Keratinocyte (primary cell): ENCODE results near the gene KANTR. TPM values are rescaled to one million over a fixed set of nuclear protein-coding genes. Genes with fewer than 3 reads are reported as not detected.

Source experiments
- DNase-seq: peaks from one replicate; pipeline ENCODE4 v3.0.0-alpha.2; 2011; ENCODE audit warnings: low read depth, missing footprints, low spot score
- FAIRE-seq: peaks from 2 replicates; lab custom pipeline; 2011; peaks lifted over from hg19 to GRCh38; lab: Jason Lieb, UNC
- H2AFZ ChIP-seq: 2 replicates; pipeline ENCODE4 v1.6.0; 2012; ENCODE audit warnings: low read length, control low read depth, inconsistent platforms; ENCODE audit not compliant: control insufficient read depth
- H3K27ac ChIP-seq: 2 replicates; pipeline ENCODE4 v1.5.1; 2011; ENCODE audit warnings: low read length; ENCODE audit not compliant: control insufficient read depth, insufficient read depth
- H3K27me3 ChIP-seq: 3 replicates; pipeline ENCODE4 v1.6.0; 2011; ENCODE audit warnings: low read length; ENCODE audit not compliant: control insufficient read depth, insufficient read depth; ENCODE audit errors: extremely low read depth
- H3K36me3 ChIP-seq, 2 experiments: 2 replicates in 1 of 2; 3 replicates in 1 of 2; pipeline ENCODE4 v1.5.1; 2011; ENCODE audit warnings: low read length in 2 of 2, mild to moderate bottlenecking in 1 of 2; ENCODE audit not compliant: control insufficient read depth in 2 of 2, insufficient read depth in 2 of 2; ENCODE audit errors: extremely low read depth in 1 of 2
- H3K4me1 ChIP-seq: 3 replicates; pipeline ENCODE4 v1.5.1; 2011; ENCODE audit warnings: low read length; ENCODE audit not compliant: control insufficient read depth, insufficient read depth; ENCODE audit errors: extremely low read depth
- H3K4me2 ChIP-seq: 3 replicates; pipeline ENCODE4 v1.6.0; 2011; ENCODE audit warnings: low read depth, low read length; ENCODE audit not compliant: control insufficient read depth, insufficient read depth; ENCODE audit errors: extremely low read depth
- H3K4me3 ChIP-seq, 3 experiments: fragments of 200-600 bp in 1 of 3; sonication (generic) in 1 of 3; 2 replicates in 2 of 3; 3 replicates in 1 of 3; pipeline ENCODE4 v1.5.1; 2011 to 2016; ENCODE audit warnings: low read length in 3 of 3, mild to moderate bottlenecking in 3 of 3, control low read depth in 2 of 3, inconsistent platforms in 1 of 3, low read depth in 1 of 3, mixed read lengths in 1 of 3, mixed run types in 1 of 3, moderate library complexity in 1 of 3; ENCODE audit not compliant: control insufficient read depth in 2 of 3, insufficient read depth in 2 of 3; ENCODE audit errors: extremely low read depth in 1 of 3
- H3K79me2 ChIP-seq: 2 replicates; pipeline ENCODE4 v1.6.0; 2012; ENCODE audit warnings: low read length; ENCODE audit not compliant: control insufficient read depth, insufficient read depth
- H3K9ac ChIP-seq: 3 replicates; pipeline ENCODE4 v1.6.0; 2011; ENCODE audit warnings: low read length; ENCODE audit not compliant: control insufficient read depth, insufficient read depth; ENCODE audit errors: extremely low read depth
- H3K9me1 ChIP-seq: 3 replicates; pipeline ENCODE4 v1.6.0; 2011; ENCODE audit warnings: low read length; ENCODE audit not compliant: control insufficient read depth, insufficient read depth; ENCODE audit errors: extremely low read depth
- H3K9me3 ChIP-seq: 2 replicates; pipeline ENCODE4 v1.5.1; 2012; ENCODE audit warnings: low read depth, low read length; ENCODE audit not compliant: control insufficient read depth
- H4K20me1 ChIP-seq: 3 replicates; pipeline ENCODE4 v1.6.0; 2011; ENCODE audit warnings: low read length; ENCODE audit not compliant: control insufficient read depth, insufficient read depth; ENCODE audit errors: extremely low read depth
- EZH2 ChIP-seq: IDR thresholded peaks from one replicate; pipeline ENCODE4 v1.6.1; 2012; ENCODE audit warnings: inconsistent platforms, mild to moderate bottlenecking, low read length, moderate library complexity
- dilution Hi-C: fragments of 300-500 bp; cut with MboI; formaldehyde crosslinking; loops from one replicate; pipeline ENCODE4 v1.7.0; 2020; ENCODE audit warnings: low sequenced_read_pairs; ENCODE audit not compliant: extremely low pct_ligation_motif_present
- polyA plus RNA-seq, 5 experiments: library from polyadenylated mRNA; depleted of rRNA in 3 of 5; stranded (reverse) in 3 of 5; stranded (forward) in 1 of 5; unstranded in 1 of 5; fragments of >200 nt; gene quantifications; 1 replicate in 1 of 5; 2 replicates in 3 of 5; 3 replicates in 1 of 5; pipeline versions ENCODE4 v1.2.1 to v1.2.3, GENCODE V29; 2011 to 2012; ENCODE audit warnings: missing spikeins in 2 of 5, low read depth in 1 of 5, low replicate concordance in 1 of 5
- TF ChIP-seq, protein P1 (sequence below), 3 experiments: IDR thresholded peaks in 1 of 3; conservative IDR thresholded peaks in 1 of 3; optimal IDR thresholded peaks in 1 of 3; 2 replicates in 2 of 3; 3 replicates in 1 of 3; pipeline versions ENCODE3 to v1.5.1; 2011; ENCODE audit warnings: low read length in 3 of 3, mild to moderate bottlenecking in 3 of 3, moderate library complexity in 2 of 3, control low read depth in 1 of 3, inconsistent platforms in 1 of 3; ENCODE audit not compliant: insufficient read depth in 2 of 3; ENCODE audit errors: extremely low read depth in 1 of 3

Gene KANTR
- polyA plus RNA-seq, 1 donor (not counting 4 experiments of a cell fraction or from before 2014, with no cell fraction given): 3.8 TPM

DNA sequence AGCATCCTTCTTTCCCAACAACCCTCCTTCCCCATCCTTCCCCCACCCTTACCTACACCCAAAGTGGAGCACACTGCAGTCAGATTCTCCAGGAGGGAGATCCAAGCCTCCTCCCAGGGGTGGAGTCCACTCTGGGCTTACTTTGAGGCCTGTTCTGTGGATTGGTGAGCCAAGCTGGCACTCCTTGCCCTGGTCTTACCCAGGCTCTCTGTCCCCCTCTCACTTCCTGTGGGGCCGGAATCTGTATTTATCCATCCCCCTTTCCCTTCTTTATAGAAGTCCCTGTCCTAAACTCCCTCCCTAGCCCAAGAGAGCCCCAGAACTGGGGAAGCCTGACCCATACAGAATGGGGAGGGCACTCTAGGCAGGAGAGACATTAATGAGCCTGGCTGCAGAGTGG is 15.0 kb upstream of the KANTR start:
- H3K4me2 ChIP-seq: no peak overlapping the region
- no peak overlapping the region for H2AFZ ChIP-seq
- no peaks in the 10 kb centered on the region for H3K36me3 ChIP-seq
- H3K27ac ChIP-seq: no peak overlapping the region
- H3K4me1 ChIP-seq: peaks cover 4% of the 10 kb centered on the region
- H3K79me2 ChIP-seq: peaks cover 2% of the 10 kb centered on the region
- H4K20me1 ChIP-seq: no peaks in the 10 kb centered on the region
- no peak overlapping the region for H3K4me3 ChIP-seq
- H3K27me3 ChIP-seq: no peaks in the 10 kb centered on the region
- dilution Hi-C loops: no loop called here
- DNase-seq (no peak), FAIRE-seq (no peak)
- no peaks in the 10 kb centered on the region for H3K9me1 ChIP-seq
- no peak overlapping the region for H3K9ac ChIP-seq
- TF ChIP-seq EZH2: no peak
- TF ChIP-seq, protein P1, sequence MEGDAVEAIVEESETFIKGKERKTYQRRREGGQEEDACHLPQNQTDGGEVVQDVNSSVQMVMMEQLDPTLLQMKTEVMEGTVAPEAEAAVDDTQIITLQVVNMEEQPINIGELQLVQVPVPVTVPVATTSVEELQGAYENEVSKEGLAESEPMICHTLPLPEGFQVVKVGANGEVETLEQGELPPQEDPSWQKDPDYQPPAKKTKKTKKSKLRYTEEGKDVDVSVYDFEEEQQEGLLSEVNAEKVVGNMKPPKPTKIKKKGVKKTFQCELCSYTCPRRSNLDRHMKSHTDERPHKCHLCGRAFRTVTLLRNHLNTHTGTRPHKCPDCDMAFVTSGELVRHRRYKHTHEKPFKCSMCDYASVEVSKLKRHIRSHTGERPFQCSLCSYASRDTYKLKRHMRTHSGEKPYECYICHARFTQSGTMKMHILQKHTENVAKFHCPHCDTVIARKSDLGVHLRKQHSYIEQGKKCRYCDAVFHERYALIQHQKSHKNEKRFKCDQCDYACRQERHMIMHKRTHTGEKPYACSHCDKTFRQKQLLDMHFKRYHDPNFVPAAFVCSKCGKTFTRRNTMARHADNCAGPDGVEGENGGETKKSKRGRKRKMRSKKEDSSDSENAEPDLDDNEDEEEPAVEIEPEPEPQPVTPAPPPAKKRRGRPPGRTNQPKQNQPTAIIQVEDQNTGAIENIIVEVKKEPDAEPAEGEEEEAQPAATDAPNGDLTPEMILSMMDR (optimal IDR thresholded peaks at IDR 0.05 in 1 of 3, IDR thresholded peaks at IDR 0.05 in 1 of 3, conservative IDR thresholded peaks at IDR 0.05 in 1 of 3; ENCODE audit: extremely low read depth in 1 of 3, insufficient read depth in 2 of 3, low read length in 3 of 3): no peak
- H3K9me3 ChIP-seq: no peaks in the 10 kb centered on the region

DNA sequence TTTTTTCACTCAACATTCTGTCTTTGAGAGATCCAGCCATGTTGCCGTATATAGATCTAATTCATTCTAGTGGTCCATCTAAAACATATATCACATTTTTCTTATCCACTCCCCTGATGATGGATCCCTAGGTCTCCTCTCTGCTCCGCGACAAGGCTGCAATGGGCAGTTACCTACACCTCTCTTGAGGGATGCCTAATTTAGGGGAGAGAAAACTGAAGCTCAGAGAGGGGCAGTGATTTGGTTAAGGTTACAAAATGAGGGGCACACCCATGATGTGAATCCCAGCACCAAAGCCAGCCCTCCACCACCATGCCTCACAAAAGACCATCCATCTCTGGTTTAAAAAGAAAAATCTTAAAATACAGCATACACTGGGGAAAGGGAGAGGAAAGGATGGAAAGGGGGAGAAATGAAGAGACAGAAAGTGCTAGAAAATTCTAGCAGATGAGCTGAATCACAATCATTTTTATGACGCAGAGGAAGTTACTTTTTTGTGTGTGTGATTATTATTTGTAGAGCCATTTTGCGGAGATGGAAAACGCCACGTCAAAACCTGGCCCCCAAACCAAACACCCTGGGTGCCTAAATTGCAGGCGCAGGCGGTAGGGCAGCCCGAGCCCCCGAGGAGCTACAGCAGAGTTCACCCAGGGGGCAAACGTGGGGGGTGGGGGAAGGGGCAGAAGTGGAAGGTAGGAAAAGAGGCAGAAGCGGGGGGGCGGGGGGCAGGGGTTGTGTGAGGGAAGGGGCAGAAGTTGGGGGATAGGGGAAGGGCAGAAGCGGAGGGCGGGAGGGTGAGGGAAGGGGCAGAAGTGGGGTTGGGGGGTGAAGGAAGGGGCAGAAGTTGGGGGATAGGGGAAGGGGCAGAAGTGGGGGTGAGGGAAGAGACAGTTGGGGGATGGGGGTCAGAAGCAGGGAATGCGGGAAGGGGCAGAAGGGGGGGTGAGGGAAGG is 13.0 kb upstream of the KANTR start:
- Histone ChIP-seq H3K4me1 (peaks cover 4% of the 10 kb centered on the region), H2AFZ (no peak overlapping the region), H3K36me3 (peaks cover 7% of the 10 kb centered on the region in 2 experiments), H3K27me3 (no peaks in the 10 kb centered on the region), H3K4me3 (no peak overlapping the region), H3K9me1 (no peaks in the 10 kb centered on the region), H3K4me2 (no peak overlapping the region), H3K27ac (no peak overlapping the region), H3K79me2 (peaks cover 2% of the 10 kb centered on the region), H3K9ac (no peak overlapping the region), H4K20me1 (no peaks in the 10 kb centered on the region), H3K9me3 (no peaks in the 10 kb centered on the region)
- TF ChIP-seq, protein P1 (optimal IDR thresholded peaks at IDR 0.05 in 1 of 3, IDR thresholded peaks at IDR 0.05 in 1 of 3, conservative IDR thresholded peaks at IDR 0.05 in 1 of 3; ENCODE audit: extremely low read depth in 1 of 3, insufficient read depth in 2 of 3, low read length in 3 of 3): no peak
- DNase-seq (no peak), FAIRE-seq (no peak)
- dilution Hi-C loops: no loop called here
